BJ (cell line): ENCODE results near the gene TEX19. TPM values are rescaled to one million over a fixed set of nuclear protein-coding genes. Genes with fewer than 3 reads are reported as not detected.

Experiments used
- CTCF ChIA-PET: fragments of 350-600 bp; formaldehyde crosslinking; extraction: SDS; loops from one replicate; lab custom pipeline; 2021; ENCODE audit warnings: antibody characterized with exemption, inconsistent platforms; lab: Yijun Ruan, JAX
- POLR2A ChIA-PET: fragments of 300-600 bp; sonication (Branson Sonifier 250); formaldehyde crosslinking; extraction: SDS; loops from one replicate; lab custom pipeline; 2021; ENCODE audit warnings: antibody characterized with exemption; lab: Charles Lee
- DNase-seq: peaks from one replicate; pipeline ENCODE4 v3.0.0-alpha.2; 2011; ENCODE audit warnings: low read depth
- H3K27me3 ChIP-seq: 2 replicates; pipeline ENCODE4 v1.6.0; 2011; ENCODE audit warnings: low read length; ENCODE audit not compliant: control insufficient read depth, insufficient read depth
- H3K36me3 ChIP-seq: 2 replicates; pipeline ENCODE4 v1.5.1; 2011; ENCODE audit warnings: low read length; ENCODE audit not compliant: control insufficient read depth, insufficient read depth
- H3K4me3 ChIP-seq: 2 replicates; pipeline ENCODE4 v1.5.1; 2011; ENCODE audit warnings: low read depth, mild to moderate bottlenecking, control low read depth, low read length
- polyA plus RNA-seq: library from polyadenylated mRNA; depleted of rRNA; stranded (reverse); fragments of >200 nt; gene quantifications from 2 replicates; pipeline ENCODE4 v1.2.3, GENCODE V29; 2011
- TF ChIP-seq, protein P1 (sequence below): IDR thresholded peaks from 2 replicates; pipeline ENCODE4 v1.5.1; 2011; ENCODE audit warnings: low read depth, mild to moderate bottlenecking, control low read depth, inconsistent platforms, low read length, moderate library complexity; ENCODE audit not compliant: insufficient read depth

The TEX19 gene
- polyA plus RNA-seq, 1 experiment = 0.06 TPM

DNA sequence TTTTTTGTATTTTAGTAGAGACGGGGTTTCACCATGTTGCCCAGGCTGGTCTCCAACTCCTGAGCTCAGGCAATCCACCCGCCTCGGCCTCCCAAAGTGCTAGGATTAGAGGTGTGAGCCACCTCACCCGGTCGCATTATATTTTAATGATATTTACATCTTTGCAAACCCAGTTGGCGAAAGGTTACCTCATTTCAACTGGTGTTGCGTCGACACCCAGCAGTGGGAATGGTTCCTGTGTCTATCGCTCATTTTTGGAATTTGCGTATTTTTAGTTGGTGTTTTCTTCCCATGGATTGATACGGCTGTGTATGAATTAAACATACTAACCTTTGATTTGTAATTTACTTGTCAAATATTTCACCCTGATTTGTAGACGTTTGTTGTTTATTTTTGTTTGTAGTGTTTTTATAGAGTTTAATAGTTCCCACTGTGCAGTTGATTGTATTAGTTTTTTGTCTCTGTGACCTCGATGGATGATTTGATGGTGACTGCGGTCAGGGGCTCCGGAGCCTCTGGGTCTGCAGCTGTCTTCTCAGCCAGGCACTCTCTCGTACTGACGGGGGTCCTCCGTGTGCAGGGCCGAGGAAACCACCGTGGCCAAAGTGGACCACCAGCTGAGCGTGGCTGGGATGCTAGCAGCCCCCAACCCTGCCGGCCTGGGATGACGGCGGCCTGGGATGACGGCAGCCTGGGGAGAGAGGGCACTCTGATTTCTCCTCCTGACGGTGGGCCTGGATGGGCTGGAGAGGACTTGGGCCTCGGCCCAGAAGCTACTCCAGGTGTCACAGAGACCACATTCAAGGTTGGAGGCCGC lies 45.6 kb upstream of the TEX19 start:
- Histone ChIP-seq H3K27me3 (peaks cover 9% of the 10 kb centered on the region), H3K4me3 (no peak overlapping the region), H3K36me3 (no peaks in the 10 kb centered on the region)
- no peak for DNase-seq
- POLR2A ChIA-PET = no interaction called here
- TF ChIP-seq, protein P1, sequence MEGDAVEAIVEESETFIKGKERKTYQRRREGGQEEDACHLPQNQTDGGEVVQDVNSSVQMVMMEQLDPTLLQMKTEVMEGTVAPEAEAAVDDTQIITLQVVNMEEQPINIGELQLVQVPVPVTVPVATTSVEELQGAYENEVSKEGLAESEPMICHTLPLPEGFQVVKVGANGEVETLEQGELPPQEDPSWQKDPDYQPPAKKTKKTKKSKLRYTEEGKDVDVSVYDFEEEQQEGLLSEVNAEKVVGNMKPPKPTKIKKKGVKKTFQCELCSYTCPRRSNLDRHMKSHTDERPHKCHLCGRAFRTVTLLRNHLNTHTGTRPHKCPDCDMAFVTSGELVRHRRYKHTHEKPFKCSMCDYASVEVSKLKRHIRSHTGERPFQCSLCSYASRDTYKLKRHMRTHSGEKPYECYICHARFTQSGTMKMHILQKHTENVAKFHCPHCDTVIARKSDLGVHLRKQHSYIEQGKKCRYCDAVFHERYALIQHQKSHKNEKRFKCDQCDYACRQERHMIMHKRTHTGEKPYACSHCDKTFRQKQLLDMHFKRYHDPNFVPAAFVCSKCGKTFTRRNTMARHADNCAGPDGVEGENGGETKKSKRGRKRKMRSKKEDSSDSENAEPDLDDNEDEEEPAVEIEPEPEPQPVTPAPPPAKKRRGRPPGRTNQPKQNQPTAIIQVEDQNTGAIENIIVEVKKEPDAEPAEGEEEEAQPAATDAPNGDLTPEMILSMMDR = no peak
- CTCF ChIA-PET = interaction anchor here (1.6 kb wide), 1 partner anchor 13 kb away, joined by 5 read pairs; no protein-coding TSS in a partner anchor

DNA sequence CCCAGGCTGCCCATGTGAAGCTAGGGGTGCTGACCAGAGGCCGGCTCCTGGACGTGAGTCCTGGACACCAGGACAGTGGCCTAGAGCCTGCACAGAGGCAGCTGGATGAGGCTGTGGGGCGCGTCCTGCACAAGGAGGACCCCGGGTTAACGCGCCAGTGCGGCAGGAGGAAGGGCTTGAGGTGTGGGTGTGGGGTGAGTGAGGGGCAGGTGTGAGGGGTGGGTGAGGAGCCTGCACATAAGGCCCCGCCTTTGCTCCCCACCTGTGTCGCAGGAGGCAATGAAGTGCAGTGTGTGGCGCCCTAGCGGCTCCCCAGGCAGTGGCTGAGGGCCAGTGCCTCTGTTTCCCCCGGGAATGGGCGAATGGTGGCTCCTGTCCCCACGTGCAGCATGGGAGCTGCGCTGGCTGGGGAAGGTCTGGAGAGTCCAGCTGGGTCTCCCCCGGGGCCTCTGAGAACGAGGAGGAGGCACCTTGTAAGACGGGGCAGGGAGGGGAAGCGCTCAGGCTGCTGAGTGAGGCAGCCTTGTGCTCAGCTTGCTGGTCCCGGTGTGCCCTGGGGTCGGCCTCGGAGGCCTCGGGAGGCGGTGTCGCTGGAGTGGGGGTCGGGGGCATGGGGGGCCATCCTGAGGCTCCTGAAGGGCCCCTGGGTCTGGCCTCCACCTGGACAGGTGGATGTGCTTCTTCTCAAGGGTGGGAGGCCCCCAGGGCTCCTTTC lies 44.9 kb upstream of the TEX19 start:
- peaks cover 9% of the 10 kb centered on the region for H3K27me3 ChIP-seq
- CTCF ChIA-PET = interaction anchor here (0.7 kb wide), 1 partner anchor 14 kb away, joined by 3 read pairs; no protein-coding TSS in a partner anchor

DNA sequence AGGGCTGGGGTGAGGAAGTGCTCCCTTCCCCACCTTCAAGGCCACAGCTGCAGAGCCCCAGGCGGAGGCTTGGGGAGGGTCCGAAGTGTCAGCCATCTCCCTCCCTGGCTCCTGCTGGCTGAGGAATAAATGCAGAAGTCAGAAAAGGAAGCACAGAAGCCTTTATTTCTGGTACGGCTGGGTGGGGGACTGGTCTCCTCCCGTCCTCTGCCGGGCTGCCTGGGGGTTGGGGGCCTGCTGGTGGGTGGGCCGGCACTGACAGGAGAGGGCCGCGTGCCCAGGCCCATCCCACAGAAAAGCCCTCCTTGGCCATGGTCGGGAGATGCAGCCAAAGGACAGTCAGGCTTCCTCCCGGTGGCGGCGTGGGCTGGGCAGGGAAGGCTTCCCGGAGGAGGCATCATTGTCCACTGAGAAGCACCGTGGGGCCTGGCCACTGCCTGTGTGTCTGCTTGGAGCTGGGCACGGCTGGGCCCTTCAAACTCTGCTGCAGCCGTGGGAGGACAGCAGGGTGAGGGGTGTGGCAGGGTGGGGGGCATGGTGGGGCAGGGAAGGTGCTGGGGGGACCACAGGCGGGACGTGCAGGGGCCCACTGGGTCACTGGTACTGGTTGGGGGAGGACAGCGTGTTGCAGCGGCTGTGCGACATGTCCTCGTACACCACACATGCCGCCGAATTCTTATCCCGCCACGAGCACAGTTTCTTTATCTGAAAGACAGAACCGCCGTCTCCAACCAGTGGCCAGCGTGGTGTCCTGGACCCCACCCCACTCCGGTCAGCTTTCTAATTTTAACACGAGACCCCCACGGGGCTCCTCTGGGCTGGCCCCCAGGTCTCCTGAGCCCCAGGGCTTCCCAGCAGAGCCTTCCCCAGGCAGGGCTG lies 44.1 kb upstream of the TEX19 start:
- no peak for DNase-seq
- TF ChIP-seq, protein P1 = no peak
- Histone ChIP-seq H3K36me3 (no peaks in the 10 kb centered on the region), H3K4me3 (no peak overlapping the region), H3K27me3 (peaks cover 9% of the 10 kb centered on the region)
- ChIA-PET CTCF (interaction anchor here (0.7 kb wide), 1 partner anchor 15 kb away, joined by 3 read pairs; no protein-coding TSS in a partner anchor), POLR2A (no interaction called here)

More for the DNA sequence above, 44.9 kb upstream of the TEX19 start:
- H3K36me3 ChIP-seq = no peaks in the 10 kb centered on the region
- no peak overlapping the region for H3K4me3 ChIP-seq
- DNase-seq = no peak
- TF ChIP-seq, protein P1 = no peak
- POLR2A ChIA-PET = no interaction called here

DNA sequence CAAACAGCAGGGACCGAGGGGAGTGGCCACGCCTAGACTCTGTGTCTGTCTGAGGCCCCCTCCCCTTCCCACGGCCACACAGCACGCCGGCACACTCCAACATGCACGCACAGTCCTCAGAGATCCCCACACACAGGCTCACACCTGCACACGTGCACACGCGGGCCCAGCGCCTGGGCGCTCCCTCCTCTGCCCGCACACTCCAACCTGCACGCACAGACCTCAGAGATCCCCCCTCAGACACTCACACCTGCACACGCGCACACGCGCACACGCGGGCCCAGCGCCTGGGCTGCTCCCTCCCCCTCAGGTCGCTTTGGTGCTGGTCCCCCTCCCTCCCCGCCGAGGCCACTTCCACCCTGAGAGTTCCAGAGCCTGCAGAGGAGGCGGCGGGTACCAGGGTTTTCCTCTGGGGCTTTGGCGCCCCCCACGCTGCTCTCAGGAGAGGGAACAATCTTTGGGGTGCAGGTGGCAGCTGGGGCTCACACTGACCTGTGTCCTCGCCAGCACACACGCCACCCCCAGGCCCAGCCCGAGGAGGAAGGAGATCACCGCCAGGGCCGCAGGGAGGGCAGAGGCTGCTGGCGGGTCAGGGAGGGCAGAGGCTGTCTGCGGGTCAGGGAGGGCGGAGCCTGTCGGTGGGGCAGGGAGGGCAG lies 43.2 kb upstream of the TEX19 start:
- TF ChIP-seq, protein P1 = no peak
- DNase-seq = no peak
- Histone ChIP-seq H3K27me3 (peaks cover 9% of the 10 kb centered on the region), H3K4me3 (no peak overlapping the region), H3K36me3 (no peaks in the 10 kb centered on the region)
- CTCF ChIA-PET = interaction anchor here (1.9 kb wide), 1 partner anchor 15 kb away, joined by 11 read pairs; no protein-coding TSS in a partner anchor
- POLR2A ChIA-PET = no interaction called here
